ENCODE data around the gene TOPORS.
"Not testable (repeated sequence)": the region's sequence is repeated elsewhere in the genome, so short reads cannot be mapped to it uniquely, and the experiment has no call there.

TOPORS gene

DNA sequence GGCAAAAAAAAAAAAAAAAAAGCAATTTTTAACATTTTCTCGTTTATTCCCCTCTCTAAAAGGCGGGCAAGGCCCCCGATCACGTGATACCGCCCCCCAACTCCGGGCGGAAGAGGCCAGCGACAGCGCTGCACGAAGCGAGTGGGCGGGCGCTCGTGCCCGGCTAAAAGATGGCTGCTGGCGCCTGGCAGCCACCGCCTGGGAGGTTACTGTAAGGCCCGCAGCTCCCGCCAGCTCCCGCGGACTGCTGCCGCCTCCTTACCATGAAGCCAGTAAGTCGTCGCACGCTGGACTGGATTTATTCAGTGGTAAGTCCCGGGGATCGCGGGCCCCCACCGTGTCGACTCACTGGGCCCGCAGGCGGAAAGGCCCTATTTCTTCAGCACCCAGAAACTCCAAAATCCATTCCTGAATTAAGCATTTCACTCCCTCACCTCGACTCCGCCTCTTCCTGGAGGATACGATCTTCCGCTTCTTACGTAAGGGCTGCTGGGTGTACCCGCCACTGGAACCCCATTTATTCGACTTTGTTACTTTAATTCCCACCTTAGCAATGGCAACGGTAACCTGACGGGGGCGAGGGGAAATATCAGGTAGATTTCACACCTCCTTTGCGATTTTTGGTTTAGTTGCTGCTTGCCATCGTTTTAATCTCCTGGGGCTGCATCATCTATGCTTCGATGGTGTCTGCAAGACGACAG lies at the start of gene TOPORS, which contains the start of gene SMIM27:
Gene TOPORS (minus strand): TSS at position 415 of the 701 bp plus-strand sequence. CDS start 150 bp downstream, at position 265.
Gene SMIM27 (plus strand): TSS at position 156 of the 701 bp plus-strand sequence. CDS start 108 bp downstream, at position 264.
- peak; percentile 87 for DNase-seq

DNA sequence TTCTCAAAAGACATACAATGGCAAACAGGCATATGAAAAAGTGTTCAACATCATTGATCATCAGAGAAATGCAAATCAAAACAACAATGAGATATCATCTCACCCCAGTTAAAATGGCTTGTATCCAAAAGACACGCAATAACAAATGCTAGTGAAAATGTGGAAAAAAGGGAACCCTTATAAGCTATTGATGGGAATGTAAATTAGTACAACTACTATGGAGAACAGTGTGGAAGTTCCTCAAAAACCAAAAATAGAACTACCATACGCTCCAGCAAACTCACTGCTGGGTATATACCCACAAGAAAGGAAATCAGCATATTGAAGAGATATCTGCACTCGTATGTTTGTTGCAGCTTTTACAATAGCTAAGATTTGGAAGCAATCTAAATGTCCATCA lies 46.6 kb upstream of the TOPORS start:
- DNase-seq: not testable (repeated sequence)

DNA sequence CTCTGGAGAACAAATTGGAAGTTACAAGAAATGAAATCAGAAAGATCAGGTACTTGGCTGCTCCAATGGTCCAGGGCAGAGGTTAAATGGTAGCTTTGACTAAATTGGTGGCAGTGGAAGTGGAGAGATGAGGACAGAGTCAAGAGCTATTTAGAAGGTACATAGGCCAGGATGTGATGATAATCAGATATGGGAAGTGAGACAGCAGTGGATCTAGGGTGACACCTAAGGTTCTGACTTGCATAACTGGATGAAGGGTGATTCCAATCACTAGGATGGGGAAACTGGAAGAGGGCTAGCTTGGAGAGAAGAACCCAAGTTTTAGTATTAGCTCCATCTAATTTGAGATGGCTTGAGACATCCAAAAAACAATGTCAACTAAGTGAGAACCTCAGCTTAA lies 44.5 kb upstream of the TOPORS start:
- no peak for DNase-seq

DNA sequence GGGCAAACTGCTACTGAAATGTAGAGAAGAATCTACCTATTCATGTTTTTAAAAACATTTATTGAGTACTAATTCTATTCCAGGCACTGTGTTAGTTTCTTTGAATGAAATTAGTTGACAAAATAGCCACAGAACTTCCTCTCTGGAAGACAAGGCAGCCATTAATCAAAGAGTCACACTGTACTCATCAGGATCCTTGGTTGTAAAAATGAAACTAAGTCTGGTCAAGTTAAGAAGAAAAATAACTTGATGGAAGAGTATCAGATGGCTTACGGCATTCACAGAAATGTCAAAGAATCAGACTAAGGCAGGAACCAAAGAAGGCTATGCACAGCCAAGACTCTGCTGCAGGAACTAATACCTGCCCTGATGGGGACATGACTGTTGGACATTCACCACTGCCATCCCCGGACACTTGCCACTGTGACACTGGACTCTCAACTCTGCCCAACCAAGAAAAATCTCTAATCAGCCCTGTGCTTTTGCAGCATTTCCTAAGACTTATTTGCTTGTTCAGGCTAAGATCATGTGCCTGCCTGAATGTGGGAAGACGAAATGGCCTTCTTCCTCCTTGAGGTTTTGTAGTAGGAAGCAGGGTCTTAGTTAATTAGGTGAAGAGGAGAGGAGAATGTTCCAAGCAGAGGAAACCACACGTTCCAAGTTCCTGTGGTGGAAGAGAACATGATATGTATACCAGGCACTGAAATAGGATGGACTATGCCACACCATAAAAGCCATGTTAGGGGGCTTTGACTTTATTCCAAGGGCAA lies 43.9 kb upstream of the TOPORS start:
- no peak for DNase-seq

DNA sequence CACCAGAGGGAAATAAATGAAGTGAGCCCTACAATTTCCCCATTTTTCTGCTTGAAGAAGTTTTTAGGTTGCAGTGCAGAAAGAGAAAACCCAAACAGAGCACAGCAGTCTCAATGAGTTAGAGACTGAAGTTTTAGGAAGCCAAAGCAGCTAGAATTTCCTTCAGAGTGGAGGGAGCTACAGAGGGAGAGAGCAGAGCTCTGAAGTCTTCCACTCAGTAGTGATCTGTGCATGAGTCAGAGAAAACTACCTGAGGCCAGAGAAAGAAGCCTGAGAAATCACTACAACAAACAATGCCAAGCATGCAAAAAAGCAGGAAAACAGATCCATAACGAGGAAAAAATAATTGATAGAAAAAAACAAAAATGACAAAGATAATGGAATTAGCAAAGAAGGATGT lies 38.5 kb upstream of the TOPORS start:
- DNase-seq: no peak

DNA sequence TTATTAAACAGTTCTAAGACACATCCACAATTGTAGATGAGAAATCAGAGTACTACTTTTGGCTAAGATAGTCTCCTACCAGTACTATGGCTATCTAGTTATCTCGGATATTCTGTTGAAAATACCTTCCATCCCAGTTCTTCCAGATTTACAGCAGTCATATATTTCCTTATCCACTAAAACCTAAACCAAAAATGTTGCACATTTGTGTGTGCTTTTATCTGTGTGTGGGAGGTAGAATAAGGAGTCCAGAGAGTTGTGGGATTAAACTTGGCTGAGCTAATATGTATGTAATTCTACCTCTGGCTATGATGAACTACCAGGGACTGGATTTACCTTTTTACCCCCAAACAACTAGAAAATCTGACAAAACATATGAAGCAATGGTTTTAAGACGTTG lies 38.1 kb upstream of the TOPORS start:
- no peak for DNase-seq

DNA sequence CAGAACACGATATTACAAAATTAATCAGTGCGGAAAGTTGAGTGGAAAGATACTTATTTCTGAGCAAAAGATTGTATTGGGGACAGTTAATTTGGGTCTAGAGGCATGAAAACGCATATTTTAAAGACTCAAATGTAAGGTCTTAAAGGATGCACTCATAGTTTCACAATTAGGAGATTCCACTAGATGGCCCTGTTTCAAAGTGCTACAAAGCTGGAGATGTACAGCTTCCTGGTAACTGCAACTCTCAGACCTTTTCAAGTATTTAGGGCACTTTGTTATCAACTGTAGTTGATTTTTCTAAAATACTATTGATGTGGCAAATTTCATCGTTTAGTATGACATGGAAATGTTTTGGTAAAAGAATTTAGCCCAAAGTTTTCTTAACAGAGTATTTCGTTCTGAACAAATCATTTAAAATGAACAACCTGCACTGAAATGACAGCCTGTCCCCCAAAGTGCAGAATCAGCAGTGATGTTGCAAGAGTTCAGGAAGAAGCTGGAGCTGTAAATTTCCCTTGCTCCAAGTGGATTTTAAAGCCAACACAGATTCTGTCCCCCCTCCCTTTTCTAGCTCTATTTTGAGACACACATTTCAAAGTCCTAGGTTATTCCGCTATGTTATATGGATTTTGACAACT lies 36.8 kb upstream of the TOPORS start:
- no peak for DNase-seq

DNA sequence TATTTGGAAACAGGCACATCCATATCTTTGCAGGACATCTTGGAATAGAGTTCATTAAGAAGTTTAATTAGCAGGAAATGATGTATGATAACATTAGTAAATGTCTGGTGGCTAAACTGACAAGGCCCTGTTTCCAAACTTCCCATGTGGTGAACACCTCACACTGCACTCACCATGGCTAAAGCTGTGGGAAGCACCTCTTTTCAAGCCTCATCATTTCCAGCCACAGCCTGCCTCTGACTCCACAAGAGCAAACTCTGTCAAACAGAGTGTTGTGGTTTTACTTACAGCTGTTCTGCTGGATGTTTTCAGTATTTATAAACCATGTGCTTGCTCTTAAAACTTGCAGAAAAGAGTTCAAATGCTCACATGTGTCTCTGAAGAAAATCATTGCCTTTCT lies 35.5 kb upstream of the TOPORS start:
- DNase-seq: no peak

DNA sequence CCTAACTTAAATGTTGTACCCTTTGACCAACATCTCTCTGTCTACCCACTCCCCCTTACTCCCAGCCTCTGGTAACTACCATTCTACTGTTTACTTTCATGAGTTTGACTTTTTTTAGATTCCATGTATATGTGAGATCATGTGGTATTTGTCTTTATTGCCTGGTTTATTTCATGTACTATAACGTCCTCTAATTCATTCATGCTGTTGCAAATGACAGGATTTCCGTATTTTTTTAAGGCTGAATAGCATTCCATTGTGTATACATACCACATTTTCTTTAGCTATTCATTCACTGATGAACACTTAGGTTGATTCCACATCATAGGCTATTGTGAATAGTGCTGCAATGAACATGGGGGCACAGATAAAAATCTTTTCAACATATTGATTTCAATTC lies 32.4 kb upstream of the TOPORS start:
- no peak for DNase-seq

DNA sequence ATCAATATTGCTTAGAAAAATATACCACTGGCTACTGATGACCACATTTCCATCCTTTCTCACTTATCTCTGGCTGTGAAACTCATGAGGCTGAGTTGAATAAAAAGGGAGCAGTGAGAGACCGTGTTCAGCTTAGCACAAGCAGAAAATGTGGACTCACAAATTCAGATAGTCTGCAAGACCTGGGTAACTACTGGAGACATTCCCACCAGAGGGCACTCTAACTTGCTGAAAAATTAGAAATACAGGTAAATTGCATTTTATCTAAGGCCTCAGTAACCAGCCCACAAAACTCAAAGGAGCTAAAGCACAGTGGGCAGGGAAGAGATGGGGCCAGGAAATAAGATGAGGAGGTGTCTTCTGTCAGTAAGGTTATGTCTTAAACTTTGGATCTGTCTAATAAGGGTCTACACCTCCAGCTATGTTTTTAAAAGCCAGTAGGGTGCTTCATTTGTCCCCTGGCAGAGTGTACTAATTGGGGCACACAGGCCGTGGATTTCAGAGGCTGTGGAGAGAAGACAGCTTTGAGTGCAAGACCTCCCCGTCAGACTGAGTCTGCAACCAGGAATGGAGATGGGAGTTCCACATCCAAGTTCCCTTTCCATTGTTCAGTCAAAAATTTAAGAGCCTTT lies 29.2 kb upstream of the TOPORS start:
- DNase-seq: no peak

DNA sequence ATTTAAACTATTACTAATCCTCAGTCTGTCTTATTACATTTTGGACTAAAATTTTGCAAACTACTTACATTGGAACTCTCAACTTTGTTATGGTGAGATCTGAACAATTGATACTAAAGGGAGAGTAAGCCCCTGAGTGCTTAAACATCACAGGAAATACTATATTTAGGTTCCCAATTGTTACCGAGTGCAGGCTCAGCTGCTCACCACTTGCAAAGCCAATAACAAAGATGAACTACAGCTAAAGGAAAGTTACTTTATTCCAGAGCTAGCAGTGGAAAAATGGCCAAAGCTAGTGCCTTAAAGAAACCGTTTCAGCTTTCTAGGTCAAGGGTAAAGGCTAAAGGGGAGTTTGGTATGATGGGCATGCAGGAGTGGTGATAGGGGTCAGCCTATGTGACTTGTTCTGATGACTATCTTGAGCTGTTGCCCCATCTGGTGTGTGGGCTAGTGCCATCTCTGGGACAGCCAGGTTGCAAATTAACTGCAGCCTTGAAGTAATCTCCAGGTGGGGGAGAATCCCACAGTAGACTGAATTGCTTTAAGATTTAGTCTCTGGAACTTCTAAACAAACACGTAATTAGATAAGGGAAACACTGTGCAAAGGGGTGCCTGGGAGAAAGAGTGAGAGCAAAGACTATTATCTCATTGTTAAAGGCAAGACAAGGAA lies 28.4 kb upstream of the TOPORS start:
- no peak for DNase-seq

DNA sequence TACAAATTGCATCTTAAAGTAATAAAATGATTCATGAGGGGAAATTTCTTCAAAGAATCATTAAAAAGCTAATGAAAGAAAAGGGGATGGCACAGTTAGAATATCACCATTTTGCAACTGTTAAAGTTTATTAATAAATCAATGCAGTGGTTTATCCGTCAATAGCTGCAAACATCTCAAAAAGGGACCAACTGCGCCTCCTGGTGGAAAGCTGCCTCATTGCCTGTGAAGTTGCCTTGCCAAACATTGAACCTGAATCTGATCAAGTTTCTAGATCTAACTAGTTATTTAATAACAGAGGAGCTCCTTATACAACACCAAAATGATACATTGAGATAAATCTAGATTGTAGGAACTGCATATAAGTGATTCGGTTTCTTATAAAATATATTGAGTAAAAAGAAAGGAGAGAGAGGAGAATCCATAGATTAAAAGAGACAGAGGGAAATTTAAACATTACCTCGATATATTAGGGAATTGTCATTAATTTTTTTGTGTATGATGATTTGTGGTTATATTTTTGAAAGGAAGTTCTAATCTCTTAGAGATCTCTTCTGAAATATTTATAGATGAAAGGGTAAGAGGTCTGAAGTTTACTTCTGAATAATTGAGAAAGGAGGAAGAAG lies 27.4 kb upstream of the TOPORS start:
- peak; percentile 73 to 76 for DNase-seq

DNA sequence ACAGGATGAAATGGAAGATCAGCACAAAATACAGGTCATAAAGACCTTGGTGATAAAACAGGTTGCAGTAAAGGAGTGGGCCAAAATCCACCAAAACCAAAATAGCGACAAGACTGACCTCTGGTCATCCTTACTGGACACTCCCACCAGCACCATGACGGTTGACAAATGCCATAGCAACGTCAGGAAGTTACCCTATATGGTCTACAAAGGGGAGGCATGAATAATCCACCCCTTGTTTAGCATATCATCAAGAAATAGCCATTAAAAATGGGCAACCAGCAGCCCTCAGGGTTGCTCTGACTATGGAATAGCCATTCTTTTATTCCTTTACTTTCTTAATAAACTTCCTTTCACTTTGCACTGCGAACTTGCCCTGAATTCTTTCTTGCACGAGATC lies 26.6 kb upstream of the TOPORS start:
- no peak for DNase-seq

DNA sequence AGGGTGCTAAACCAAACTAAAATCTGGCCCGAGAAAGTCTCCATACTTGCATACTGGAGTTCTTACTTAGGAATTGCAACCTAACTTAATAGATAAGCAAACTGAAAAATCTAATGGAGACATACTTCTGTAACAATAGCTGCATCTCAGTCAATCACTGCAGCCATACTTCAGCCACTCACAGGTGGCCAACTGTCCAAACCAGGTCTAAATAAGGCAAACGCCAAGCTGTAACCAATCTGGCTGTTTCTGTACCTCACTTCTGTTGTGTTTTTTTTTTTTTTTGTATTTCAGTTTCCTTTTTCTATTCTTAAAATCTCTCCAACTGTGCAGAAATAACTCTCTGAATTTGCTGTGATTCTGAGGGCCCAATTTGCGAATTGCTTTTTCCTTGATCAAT lies 24.9 kb upstream of the TOPORS start:
- no peak for DNase-seq

DNA sequence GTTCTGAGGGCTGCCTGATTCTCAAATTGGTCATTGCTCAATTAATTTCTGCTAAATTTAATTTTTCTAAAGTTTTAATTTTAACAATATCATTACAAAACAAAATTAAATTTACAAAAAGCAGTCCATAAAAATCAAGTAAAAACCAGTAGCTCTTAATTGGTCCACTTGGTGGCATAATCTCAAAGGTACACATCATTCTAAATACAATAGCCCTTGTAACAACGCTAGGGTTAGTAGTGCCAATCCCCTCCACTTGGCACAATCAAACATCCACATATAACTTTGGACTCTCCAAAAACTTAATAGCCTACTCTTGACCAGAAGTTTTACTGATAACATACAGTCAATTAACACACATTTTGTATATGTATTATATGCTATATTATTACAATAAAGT lies 22.5 kb upstream of the TOPORS start:
- no peak for DNase-seq

DNA sequence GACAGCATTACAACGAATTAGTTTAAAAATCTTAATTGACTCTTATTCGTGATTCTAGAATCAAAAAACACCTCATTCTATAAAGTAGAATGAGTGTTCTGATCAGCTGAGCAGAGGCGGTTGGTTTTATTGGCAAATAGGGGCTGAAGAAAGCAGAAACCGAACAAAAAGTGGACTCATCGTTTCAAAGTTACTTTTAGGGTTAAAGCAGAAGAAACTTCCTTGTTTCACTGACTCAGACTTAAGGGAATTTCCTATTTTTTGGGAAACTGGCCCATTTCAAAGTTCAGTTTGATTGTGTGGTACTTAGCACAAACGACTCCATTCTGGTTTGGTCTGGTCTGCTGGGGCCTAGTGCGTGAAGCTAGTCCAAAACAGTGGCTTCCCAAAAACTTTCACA lies 21.4 kb upstream of the TOPORS start:
- no peak for DNase-seq

DNA sequence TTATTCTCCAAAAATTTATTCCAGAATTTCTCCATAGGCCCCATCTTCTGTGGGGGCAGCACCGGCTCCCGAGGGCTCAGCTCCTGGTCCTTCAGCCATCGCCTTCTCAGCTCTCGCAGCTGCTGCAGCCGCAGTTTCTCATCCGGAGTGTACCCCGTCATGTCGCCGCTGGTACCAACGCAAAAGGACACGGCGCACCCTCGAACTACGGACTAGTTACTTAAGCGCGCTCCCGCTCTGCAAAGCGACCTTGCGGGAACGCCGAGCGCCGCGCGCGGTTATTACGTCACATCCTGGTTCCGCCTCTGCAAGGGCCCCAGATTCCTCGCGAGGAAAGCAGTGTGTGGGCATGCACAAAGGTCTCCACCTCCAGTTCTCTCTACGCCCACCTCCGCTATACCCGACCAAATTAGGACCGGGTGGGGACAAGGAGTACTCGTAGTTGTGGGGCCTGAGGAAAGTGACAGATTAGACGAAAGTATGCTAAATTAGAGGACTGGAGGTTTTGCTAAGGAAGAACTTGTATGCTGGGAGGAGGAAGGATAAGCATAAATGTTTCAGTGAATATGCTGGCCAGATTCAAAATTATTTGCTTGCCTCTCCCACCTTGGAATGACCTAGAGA lies 20.6 kb upstream of the TOPORS start, which contains the start of gene NDUFB6:
Gene NDUFB6 (minus strand): TSS at position 260 of the 624 bp plus-strand sequence. CDS start 99 bp downstream, at position 161.
- DNase-seq: peak; percentile 91 to 93

DNA sequence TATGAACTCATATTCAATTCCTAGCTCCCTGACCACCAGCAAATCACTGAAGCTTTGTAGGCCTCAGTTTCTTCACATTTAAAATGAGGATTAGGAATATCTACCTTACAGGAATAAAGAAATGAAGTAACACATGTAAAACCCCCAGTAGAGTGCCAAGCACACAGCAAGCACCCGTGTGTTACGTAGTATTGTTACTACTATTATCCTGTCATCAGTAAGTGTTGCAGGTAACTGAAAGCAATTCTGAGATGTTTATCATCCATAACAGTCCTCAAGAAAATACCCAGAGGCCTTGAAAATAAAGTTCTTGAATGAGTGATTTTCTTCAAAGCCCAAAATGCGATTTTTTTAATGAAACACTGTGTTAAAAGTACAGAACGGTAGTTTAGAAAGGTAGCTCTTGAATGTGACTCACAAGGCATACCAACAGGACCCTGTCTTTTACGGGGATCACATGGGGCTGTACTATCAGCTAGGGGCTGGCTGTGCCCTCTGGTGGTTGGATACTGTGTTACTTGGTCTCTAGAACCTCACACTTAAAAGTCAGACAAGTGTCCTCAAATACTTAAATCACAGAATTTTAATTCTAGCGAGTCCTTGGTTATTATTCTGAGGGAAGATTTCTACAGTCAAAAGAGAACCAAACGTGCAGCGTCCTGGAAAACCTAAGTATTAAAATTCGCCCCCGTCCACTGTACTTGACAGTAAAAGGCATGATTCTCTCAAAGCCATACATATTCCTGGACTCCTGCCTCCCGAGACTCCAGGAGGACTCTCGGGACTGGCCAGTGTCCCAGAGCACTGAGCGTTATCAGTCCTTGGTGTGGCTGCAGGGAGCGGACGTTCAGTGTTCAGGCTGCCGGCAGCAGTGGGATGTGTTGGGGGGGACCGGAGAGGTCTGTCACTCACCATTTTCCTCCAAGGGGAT lies 19.8 kb upstream of the TOPORS start:
- DNase-seq: peak; percentile 48 to 52

DNA sequence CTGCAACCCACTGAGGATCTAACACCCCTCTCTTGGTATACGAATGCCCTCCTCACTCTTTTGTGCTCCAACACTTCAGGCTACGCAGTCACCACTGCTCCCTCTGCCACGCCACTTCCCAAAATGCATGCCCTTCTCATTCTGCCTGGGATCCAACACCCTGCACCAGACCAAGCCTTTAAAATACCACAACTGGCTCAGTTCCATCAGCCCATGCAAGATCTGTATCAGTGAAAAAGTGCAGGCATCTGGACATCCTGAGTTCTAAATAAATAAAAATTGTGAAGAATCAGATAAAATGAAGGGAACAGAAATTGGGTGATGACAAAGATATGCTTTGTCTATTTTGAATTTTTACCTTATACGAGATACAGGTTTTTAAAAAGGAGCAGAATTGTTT lies 17.9 kb upstream of the TOPORS start:
- DNase-seq: no peak

DNA sequence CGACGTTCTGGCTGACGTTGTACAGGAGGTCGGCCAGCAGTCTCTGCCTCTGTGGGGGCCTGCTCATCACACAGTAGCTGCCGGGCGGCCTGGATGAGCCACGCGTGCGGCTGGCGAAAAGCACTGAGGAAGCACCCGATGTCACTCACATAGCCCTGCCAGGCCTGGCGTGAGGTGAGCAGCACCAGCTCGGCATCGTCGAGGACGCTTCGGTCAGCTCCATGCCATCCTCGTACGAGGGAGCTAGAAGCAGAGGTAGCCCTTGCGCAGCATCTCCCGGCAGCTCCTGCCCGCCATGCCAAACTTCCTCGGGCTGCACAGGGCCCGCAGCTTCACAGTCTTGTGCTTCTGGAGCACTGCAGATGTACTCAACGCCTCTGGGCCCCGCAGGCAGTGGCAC lies 14.4 kb upstream of the TOPORS start:
- DNase-seq: no peak

DNA sequence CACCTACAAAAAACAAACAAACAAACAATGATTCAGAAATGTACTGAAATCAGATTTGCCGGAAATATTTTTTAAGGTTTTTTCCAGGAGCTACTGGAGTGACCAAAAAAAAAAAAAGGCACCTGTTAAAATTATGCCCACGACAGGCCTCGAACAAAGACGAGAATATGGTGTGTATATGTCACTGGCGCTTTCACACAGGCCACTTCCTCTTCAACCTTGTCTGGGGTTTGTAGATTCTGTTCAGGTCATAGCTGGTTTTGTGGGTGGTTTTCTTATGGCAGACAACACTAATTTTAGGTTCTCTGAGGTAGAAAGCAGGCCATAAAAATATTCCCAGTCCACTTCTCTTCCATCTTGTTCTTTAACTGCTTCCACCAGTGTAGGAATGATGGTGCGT lies 13.6 kb upstream of the TOPORS start:
- DNase-seq: no peak

Measured in stimulated activated CD4-positive, alpha-beta T cell treated with anti-CD3 and anti-CD28 coated beads, Interleukin-2, amount 100 ng/mL, for 48 hours (primary cell).